Measurements from ENCODE around the gene DGCR2.

DNA sequence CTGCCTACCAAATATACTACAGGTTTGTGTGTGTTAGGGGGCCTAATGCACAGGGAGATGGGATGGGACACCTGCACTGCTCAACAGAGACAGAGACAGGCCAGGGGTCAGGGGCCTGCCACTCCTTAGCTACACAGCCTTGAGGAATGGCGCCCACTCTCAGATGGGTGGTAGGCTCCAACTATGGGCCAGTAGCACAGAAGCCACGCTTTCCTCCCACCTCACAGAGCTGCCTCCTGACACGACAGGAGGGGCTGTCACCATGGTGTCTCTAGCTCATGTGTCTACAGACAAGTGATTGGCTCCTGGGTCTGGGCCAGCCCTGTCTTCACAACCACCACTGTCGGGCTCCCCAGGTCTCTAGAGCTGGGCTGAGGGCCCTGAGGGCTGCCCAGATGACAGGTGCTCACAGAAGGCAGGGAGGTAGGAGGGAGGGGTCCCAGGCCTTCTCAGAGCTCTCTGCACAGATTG, 81.8 kb downstream of the DGCR2 start:
- TF ChIP-seq, protein P1, sequence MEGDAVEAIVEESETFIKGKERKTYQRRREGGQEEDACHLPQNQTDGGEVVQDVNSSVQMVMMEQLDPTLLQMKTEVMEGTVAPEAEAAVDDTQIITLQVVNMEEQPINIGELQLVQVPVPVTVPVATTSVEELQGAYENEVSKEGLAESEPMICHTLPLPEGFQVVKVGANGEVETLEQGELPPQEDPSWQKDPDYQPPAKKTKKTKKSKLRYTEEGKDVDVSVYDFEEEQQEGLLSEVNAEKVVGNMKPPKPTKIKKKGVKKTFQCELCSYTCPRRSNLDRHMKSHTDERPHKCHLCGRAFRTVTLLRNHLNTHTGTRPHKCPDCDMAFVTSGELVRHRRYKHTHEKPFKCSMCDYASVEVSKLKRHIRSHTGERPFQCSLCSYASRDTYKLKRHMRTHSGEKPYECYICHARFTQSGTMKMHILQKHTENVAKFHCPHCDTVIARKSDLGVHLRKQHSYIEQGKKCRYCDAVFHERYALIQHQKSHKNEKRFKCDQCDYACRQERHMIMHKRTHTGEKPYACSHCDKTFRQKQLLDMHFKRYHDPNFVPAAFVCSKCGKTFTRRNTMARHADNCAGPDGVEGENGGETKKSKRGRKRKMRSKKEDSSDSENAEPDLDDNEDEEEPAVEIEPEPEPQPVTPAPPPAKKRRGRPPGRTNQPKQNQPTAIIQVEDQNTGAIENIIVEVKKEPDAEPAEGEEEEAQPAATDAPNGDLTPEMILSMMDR (optimal IDR thresholded peaks at IDR 0.05 in 1 of 3, IDR thresholded peaks at IDR 0.05 in 1 of 3, conservative IDR thresholded peaks at IDR 0.05 in 1 of 3; ENCODE audit: extremely low read depth in 1 of 3, insufficient read depth in 2 of 3, low read length in 3 of 3) = no peak
- TF ChIP-seq EZH2 (IDR thresholded peaks at IDR 0.05; ENCODE audit: low read length) = no peak
